Fibroblast of mammary gland (primary cell): ENCODE results near the gene BBOF1.
"Not testable (repeated sequence)": the region's sequence is repeated elsewhere in the genome, so short reads cannot be mapped to it uniquely, and the experiment has no call there.

Experiments
- DNase-seq: peaks from one replicate; pipeline ENCODE4 v3.0.0-alpha.2; 2010; ENCODE audit warnings: low read depth
- H3K4me3 ChIP-seq: 2 replicates; pipeline ENCODE4 v1.5.1; 2011; ENCODE audit warnings: low read depth, mild to moderate bottlenecking, low read length, moderate library complexity; ENCODE audit not compliant: control insufficient read depth
- CTCF ChIP-seq: conservative IDR thresholded peaks from 2 replicates; pipeline ENCODE4 v1.5.1; 2011; ENCODE audit warnings: low read depth, low read length, inconsistent platforms; ENCODE audit not compliant: control insufficient read depth, insufficient read depth

Gene BBOF1

GRCh38 chr14:73995977-73996378 lies 23.2 kb upstream of the BBOF1 start:
- no peak for TF ChIP-seq CTCF
- H3K4me3 ChIP-seq: no peak overlapping the region
- DNase-seq: no peak

DNA sequence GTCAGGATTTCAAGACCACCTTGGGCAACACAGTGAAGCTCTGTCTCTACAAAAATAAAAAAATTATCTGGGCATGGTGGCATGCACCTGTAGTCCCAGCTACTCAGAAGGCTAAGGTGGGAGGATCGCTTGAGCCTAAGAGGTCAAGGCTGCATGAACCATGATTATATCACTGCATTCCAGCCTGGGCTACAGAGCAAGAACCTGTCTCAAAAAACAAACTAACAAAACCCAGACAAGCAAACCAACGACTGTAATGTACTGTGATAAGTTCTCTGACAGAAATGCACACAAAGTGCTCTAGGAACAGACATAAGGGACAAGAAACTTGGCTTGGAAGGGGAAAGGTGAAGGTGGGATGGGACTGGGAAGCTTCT lies 22.4 kb upstream of the BBOF1 start:
- no peak for DNase-seq
- no peak overlapping the region for H3K4me3 ChIP-seq
- no peak for TF ChIP-seq CTCF

DNA sequence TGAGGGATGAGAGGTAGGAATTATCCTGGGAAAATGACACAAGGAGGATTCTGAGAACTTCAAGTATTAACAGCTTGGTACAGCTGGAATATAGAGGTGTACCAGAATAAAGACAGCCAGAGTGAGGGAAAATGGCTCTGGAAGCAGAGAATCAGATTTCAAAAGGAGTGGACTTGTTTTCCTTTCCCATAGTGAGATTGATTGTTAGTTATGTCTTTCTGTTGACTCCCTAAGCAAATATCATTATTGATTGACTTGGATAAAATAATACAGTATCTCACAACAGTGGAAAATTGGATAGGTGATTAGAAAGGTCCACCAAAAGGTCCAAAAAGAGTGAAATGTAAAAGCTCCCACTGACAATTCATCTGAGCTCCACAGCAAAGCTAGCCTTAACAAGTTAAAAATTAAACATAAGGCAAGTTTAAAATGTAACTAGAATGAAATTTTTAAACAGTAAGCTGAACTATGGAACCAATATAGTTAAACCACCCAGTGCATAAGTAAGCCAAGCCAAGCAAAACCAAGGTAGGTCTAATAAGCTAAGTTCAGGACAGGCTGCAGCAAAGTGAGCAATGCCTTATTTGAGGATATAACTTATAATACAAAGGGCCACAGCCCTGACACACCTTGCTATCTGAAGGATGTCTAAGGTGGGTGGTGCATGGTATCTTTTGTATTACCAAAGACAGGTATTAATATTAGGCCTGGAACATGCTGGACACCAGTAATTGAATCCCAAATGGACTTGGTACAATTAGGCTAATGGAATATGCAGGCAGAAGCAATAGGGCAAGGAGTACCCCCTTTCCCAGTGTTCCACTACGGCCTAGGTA lies 21.8 kb upstream of the BBOF1 start:
- DNase-seq: no peak
- no peak for TF ChIP-seq CTCF
- no peak overlapping the region for H3K4me3 ChIP-seq

DNA sequence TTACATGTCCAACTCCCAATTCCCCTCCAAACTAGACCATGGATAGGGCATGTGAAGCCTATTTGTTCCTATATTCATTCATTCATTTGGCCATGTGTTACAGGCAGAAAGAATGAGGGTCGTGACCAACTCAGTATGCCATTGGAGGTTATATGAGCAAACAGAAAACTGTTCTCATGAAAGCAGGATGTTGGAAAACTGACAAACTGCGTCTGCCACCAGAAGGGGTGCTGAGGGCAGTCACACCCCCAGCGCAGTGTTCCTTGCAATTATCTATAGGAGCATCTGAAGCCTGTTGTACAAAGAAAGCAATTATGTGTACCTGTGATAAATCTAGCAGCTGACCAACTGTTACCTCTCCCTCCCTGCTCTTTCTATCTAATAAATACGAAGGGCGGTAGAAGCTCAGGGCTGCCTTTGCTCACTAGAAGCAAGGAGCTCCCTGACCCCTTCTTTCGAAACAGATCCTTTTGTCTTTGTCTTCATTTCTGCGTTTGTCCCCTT lies 21.2 kb upstream of the BBOF1 start:
- H3K4me3 ChIP-seq: no peak overlapping the region
- TF ChIP-seq CTCF: no peak

GRCh38 chr14:73998726-73999125 lies 20.4 kb upstream of the BBOF1 start:
- TF ChIP-seq CTCF: no peak
- DNase-seq: no peak
- H3K4me3 ChIP-seq: no peak overlapping the region

More for the DNA sequence above, 21.2 kb upstream of the BBOF1 start:
- no peak for DNase-seq

- not testable (repeated sequence) for DNase-seq, H3K4me3 ChIP-seq
Observed at GRCh38 chr14:74005664-74006063, 13.5 kb upstream of the BBOF1 start.

GRCh38 chr14:74008843-74009499 lies 10.2 kb upstream of the BBOF1 start:
- H3K4me3 ChIP-seq: no peak overlapping the region
- DNase-seq: no peak
- no peak for TF ChIP-seq CTCF
